Measurements from ENCODE around the gene KLHDC3. TPM values are rescaled to one million over a fixed set of nuclear protein-coding genes. Genes with fewer than 3 reads are reported as not detected.

The KLHDC3 gene
- total and polyA plus RNA-seq, 2 of the 13 experiments (the other 11 are each of a cell fraction or from before 2014, with no cell fraction given): 78.3 to 91.5 TPM

DNA sequence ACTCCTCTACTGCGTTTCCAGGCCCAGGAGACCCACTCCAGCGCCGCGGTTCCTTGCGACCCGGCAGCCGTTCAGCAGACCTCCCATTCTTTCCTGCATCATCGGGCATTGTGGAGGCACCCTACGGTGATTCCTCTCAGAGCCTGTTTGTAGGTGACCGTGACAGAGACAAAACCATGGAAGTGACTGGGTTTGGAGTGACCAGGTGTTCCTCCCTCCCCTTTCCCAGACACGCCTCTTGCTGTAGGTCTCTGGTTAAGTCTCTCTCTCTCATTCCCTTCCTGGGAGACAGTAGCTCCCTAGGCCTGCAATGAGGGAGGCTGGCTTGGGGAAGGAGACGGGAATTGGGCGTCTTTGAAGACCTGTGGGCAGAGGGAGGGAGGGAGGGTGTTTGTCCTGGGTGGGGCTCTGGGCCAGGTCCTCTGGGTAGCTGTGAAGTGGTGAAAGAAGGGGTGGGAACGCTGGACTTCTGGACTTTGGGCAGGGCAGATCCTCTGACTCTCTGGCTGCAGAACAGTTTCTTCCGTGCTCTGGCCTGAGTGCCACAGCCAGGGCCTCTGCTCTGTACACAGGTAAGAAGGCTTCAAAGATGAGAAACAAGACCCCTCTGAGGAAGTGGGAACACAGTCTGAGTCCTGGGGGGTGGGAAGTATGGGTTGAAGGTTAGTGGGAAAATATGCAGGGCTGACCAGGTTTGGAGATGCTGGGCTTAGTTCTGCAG, 46.1 kb downstream of the KLHDC3 start (continued):
- TF ChIP-seq KDM5A (IDR thresholded peaks at IDR 0.05; ENCODE audit: borderline replicate concordance, low read length) (0 out of 2 replicates have a peak, but pooled peaks have one; percentile 24), FOXA3 (CRISPR knock-in tag; IDR thresholded peaks at IDR 0.05) (peak; percentile 73), MZF1 (CRISPR knock-in tag; IDR thresholded peaks at IDR 0.05; ENCODE audit: borderline replicate concordance) (0 out of 2 replicates have a peak, but pooled peaks have one; percentile 48), ZNF350 (CRISPR knock-in tag; IDR thresholded peaks at IDR 0.05; ENCODE audit: borderline replicate concordance, low read depth) (peak; percentile 78; the same call in 1 of the 2 replicates), ZNF605 (CRISPR knock-in tag; IDR thresholded peaks at IDR 0.05) (peak; percentile 36; the same call in 1 of the 2 replicates), ZNF232 (CRISPR knock-in tag; IDR thresholded peaks at IDR 0.05; ENCODE audit: borderline replicate concordance) (no peak), ATF7-NPFF (CRISPR knock-in tag; IDR thresholded peaks at IDR 0.05; ENCODE audit: low read depth) (0 out of 2 replicates have a peak, but pooled peaks have one; percentile 66), CAMTA2 (CRISPR knock-in tag; IDR thresholded peaks at IDR 0.05; ENCODE audit: borderline replicate concordance) (no peak), ZSCAN21 (CRISPR knock-in tag; IDR thresholded peaks at IDR 0.05; ENCODE audit: borderline replicate concordance) (0 out of 2 replicates have a peak, but pooled peaks have one; percentile 39), GZF1 (CRISPR knock-in tag; IDR thresholded peaks at IDR 0.05) (peak; percentile 74), IRX3 (CRISPR knock-in tag; IDR thresholded peaks at IDR 0.05; ENCODE audit: borderline replicate concordance, low read depth) (0 out of 2 replicates have a peak, but pooled peaks have one; percentile 21), FOXO1 (CRISPR knock-in tag; IDR thresholded peaks at IDR 0.05) (no peak; the same call in 1 of the 2 replicates), ZNF333 (CRISPR knock-in tag; IDR thresholded peaks at IDR 0.05; ENCODE audit: borderline replicate concordance) (0 out of 2 replicates have a peak, but pooled peaks have one; percentile 50), TEAD3 (CRISPR knock-in tag; optimal IDR thresholded peaks at IDR 0.05; ENCODE audit: borderline replicate concordance) (peak; percentile 67), NFE2 (CRISPR knock-in tag; IDR thresholded peaks at IDR 0.05) (no peak)
- TF ChIP-seq, protein P1, sequence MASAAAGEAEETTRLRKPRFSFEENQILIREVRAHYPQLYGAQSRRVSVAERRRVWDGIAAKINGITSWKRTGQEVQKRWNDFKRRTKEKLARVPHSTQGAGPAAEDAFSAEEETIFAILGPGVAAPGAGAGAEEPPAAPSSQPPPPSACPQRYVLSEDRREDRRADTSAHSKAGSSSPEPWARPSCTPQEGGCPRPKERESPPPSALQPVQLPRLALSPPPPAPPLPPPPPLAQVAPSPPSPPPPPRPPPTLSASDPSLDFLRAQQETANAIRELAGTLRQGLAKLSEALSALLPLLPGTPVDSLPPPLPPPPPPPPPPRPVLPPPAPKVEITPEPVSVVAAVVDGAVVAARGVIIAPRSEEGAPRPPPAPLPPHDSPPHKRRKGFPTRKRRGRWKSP (CRISPR knock-in tag; IDR thresholded peaks at IDR 0.05): no peak
- TF ChIP-seq, protein P2, sequence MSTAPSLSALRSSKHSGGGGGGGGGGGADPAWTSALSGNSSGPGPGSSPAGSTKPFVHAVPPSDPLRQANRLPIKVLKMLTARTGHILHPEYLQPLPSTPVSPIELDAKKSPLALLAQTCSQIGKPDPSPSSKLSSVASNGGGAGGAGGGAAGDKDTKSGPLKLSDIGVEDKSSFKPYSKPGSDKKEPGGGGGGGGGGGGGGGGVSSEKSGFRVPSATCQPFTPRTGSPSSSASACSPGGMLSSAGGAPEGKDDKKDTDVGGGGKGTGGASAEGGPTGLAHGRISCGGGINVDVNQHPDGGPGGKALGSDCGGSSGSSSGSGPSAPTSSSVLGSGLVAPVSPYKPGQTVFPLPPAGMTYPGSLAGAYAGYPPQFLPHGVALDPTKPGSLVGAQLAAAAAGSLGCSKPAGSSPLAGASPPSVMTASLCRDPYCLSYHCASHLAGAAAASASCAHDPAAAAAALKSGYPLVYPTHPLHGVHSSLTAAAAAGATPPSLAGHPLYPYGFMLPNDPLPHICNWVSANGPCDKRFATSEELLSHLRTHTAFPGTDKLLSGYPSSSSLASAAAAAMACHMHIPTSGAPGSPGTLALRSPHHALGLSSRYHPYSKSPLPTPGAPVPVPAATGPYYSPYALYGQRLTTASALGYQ (CRISPR knock-in tag; IDR thresholded peaks at IDR 0.05): peak; percentile 18; the same call in 1 of the 2 replicates
- TF ChIP-seq, protein P3, sequence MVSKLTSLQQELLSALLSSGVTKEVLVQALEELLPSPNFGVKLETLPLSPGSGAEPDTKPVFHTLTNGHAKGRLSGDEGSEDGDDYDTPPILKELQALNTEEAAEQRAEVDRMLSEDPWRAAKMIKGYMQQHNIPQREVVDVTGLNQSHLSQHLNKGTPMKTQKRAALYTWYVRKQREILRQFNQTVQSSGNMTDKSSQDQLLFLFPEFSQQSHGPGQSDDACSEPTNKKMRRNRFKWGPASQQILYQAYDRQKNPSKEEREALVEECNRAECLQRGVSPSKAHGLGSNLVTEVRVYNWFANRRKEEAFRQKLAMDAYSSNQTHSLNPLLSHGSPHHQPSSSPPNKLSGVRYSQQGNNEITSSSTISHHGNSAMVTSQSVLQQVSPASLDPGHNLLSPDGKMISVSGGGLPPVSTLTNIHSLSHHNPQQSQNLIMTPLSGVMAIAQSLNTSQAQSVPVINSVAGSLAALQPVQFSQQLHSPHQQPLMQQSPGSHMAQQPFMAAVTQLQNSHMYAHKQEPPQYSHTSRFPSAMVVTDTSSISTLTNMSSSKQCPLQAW (CRISPR knock-in tag; IDR thresholded peaks at IDR 0.05): peak; percentile 70
- TF ChIP-seq, protein P4, sequence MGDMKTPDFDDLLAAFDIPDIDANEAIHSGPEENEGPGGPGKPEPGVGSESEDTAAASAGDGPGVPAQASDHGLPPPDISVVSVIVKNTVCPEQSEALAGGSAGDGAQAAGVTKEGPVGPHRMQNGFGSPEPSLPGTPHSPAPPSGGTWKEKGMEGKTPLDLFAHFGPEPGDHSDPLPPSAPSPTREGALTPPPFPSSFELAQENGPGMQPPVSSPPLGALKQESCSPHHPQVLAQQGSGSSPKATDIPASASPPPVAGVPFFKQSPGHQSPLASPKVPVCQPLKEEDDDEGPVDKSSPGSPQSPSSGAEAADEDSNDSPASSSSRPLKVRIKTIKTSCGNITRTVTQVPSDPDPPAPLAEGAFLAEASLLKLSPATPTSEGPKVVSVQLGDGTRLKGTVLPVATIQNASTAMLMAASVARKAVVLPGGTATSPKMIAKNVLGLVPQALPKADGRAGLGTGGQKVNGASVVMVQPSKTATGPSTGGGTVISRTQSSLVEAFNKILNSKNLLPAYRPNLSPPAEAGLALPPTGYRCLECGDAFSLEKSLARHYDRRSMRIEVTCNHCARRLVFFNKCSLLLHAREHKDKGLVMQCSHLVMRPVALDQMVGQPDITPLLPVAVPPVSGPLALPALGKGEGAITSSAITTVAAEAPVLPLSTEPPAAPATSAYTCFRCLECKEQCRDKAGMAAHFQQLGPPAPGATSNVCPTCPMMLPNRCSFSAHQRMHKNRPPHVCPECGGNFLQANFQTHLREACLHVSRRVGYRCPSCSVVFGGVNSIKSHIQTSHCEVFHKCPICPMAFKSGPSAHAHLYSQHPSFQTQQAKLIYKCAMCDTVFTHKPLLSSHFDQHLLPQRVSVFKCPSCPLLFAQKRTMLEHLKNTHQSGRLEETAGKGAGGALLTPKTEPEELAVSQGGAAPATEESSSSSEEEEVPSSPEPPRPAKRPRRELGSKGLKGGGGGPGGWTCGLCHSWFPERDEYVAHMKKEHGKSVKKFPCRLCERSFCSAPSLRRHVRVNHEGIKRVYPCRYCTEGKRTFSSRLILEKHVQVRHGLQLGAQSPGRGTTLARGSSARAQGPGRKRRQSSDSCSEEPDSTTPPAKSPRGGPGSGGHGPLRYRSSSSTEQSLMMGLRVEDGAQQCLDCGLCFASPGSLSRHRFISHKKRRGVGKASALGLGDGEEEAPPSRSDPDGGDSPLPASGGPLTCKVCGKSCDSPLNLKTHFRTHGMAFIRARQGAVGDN (CRISPR knock-in tag; IDR thresholded peaks at IDR 0.05): peak; percentile 59
